Activated CD8-positive, alpha-beta memory T cell treated with anti-CD3 and anti-CD28 coated beads, Interleukin-2, amount 10 ng/mL, durations not matched to agents 7 days and 5 days (primary cell): ENCODE measurements around the gene MICOS13. TPM values are rescaled to one million over a fixed set of nuclear protein-coding genes. Genes with fewer than 3 reads are reported as not detected.

Experiments used
- ATAC-seq: fragments of 150-1000 bp; cut with Tn5 transposase; one replicate; pipeline ENCODE4 v1.10.0; 2021; ENCODE audit warnings: moderate library complexity
- CTCF ChIA-PET: fragments of 350-600 bp; sonication (Branson Sonifier 250); formaldehyde crosslinking; loops from one replicate; lab custom pipeline; 2021; ENCODE audit warnings: antibody characterized with exemption; lab: Charles Lee
- DNase-seq: peaks from one replicate; pipeline ENCODE4 v3.0.0-alpha.2; 2020
- H3K27ac Mint-ChIP-seq: one replicate; pipeline ENCODE4 v1.8.0; 2021; ENCODE audit warnings: mild to moderate bottlenecking, mixed read lengths
- H3K27me3 Mint-ChIP-seq: one replicate; pipeline ENCODE4 v1.8.0; 2021; ENCODE audit warnings: mixed read lengths
- H3K36me3 Mint-ChIP-seq: one replicate; pipeline ENCODE4 v1.8.0; 2021; ENCODE audit warnings: mild to moderate bottlenecking, mixed read lengths
- H3K4me1 Mint-ChIP-seq: one replicate; pipeline ENCODE4 v1.8.0; 2021; ENCODE audit warnings: mixed read lengths
- H3K4me3 Mint-ChIP-seq: one replicate; pipeline ENCODE4 v1.8.0; 2021; ENCODE audit warnings: mild to moderate bottlenecking, moderate library complexity, mixed read lengths
- H3K9me3 Mint-ChIP-seq: one replicate; pipeline ENCODE4 v1.8.0; 2022; ENCODE audit warnings: low read depth, mixed read lengths
- total RNA-seq, 2 experiments: library from RNA; stranded (reverse); gene quantifications; one replicate each; pipeline ENCODE4 v1.2.3, GENCODE V29; 2021

Gene MICOS13
- total RNA-seq, 2 experiments from 2014 or later, result 49.1 to 49.7 TPM

- CTCF ChIA-PET, result interaction anchor here (2.3 kb wide), 1 partner anchor 12 kb away, joined by 12 read pairs; the partner anchor contains the start of gene RPL36
- Mint-ChIP-seq H3K36me3 (peaks cover 7% of the 10 kb centered on the region), H3K4me1 (peaks cover 18% of the 10 kb centered on the region), H3K27ac (no peak overlapping the region), H3K4me3 (no peak overlapping the region), H3K9me3 (no peaks in the 10 kb centered on the region), H3K27me3 (no peaks in the 10 kb centered on the region)
- no peak for ATAC-seq
- DNase-seq, result no peak
Observed at GRCh38 chr19:5678071-5678718, 2.1 kb downstream of the MICOS13 start.

- CTCF ChIA-PET, result interaction anchor here (2.3 kb wide), 1 partner anchor 13 kb away, joined by 12 read pairs; the partner anchor contains the start of gene RPL36
- Mint-ChIP-seq H3K27me3 (no peaks in the 10 kb centered on the region), H3K36me3 (peaks cover 11% of the 10 kb centered on the region), H3K27ac (no peak overlapping the region), H3K4me3 (no peak overlapping the region), H3K9me3 (no peaks in the 10 kb centered on the region), H3K4me1 (peaks cover 18% of the 10 kb centered on the region)
- ATAC-seq (no peak), DNase-seq (no peak)
Observed at GRCh38 chr19:5677580-5677979, 2.7 kb downstream of the MICOS13 start.

- CTCF ChIA-PET, result no interaction called here
- Mint-ChIP-seq H3K4me1 (peaks cover 18% of the 10 kb centered on the region), H3K27ac (no peak overlapping the region), H3K27me3 (no peaks in the 10 kb centered on the region), H3K4me3 (no peak overlapping the region), H3K36me3 (peaks cover 11% of the 10 kb centered on the region), H3K9me3 (no peaks in the 10 kb centered on the region)
- ATAC-seq (no peak), DNase-seq (no peak)
Observed at GRCh38 chr19:5677136-5677535, 3.2 kb downstream of the MICOS13 start.

- DNase-seq, result no peak
- CTCF ChIA-PET, result interaction anchor here (1.1 kb wide), 1 partner anchor 36 kb away, joined by 3 read pairs; no protein-coding TSS in a partner anchor
- Mint-ChIP-seq H3K27me3 (no peaks in the 10 kb centered on the region), H3K4me3 (no peak overlapping the region), H3K27ac (no peak overlapping the region), H3K9me3 (no peaks in the 10 kb centered on the region), H3K4me1 (peaks cover 18% of the 10 kb centered on the region), H3K36me3 (peaks cover 11% of the 10 kb centered on the region)
- ATAC-seq, result no peak
Observed at GRCh38 chr19:5676772-5677105, 3.6 kb downstream of the MICOS13 start.

- no peak for ATAC-seq
- no peak overlapping the region for H3K27ac Mint-ChIP-seq
- CTCF ChIA-PET, result interaction anchor here (1.1 to 1.2 kb wide), 2 partner anchors 35 to 128 kb away, joined by 3 read pairs; partner anchors contain the start of gene NRTN
- no peak for DNase-seq
- H3K4me3 Mint-ChIP-seq, result no peak overlapping the region
- H3K9me3 Mint-ChIP-seq, result no peaks in the 10 kb centered on the region
- peaks cover 12% of the 10 kb centered on the region for H3K36me3 Mint-ChIP-seq
- H3K27me3 Mint-ChIP-seq, result no peaks in the 10 kb centered on the region
- peaks cover 14% of the 10 kb centered on the region for H3K4me1 Mint-ChIP-seq
Observed at GRCh38 chr19:5676105-5676771, 4.1 kb downstream of the MICOS13 start.

GRCh38 chr19:5674714-5675113 lies 5.6 kb downstream of the MICOS13 start:
- DNase-seq (no peak), ATAC-seq (no peak)
- H3K4me3 Mint-ChIP-seq, result no peak overlapping the region
- CTCF ChIA-PET, result interaction anchor here (1.2 kb wide), 1 partner anchor 10 kb away, joined by 3 read pairs; no protein-coding TSS in a partner anchor
- H3K27ac Mint-ChIP-seq, result no peak overlapping the region
- peaks cover 13% of the 10 kb centered on the region for H3K4me1 Mint-ChIP-seq
- no peaks in the 10 kb centered on the region for H3K9me3 Mint-ChIP-seq
- peaks cover 13% of the 10 kb centered on the region for H3K36me3 Mint-ChIP-seq
- no peaks in the 10 kb centered on the region for H3K27me3 Mint-ChIP-seq

GRCh38 chr19:5673752-5674151 lies 6.6 kb downstream of the MICOS13 start:
- H3K27ac Mint-ChIP-seq, result no peak overlapping the region
- CTCF ChIA-PET, result no interaction called here
- H3K9me3 Mint-ChIP-seq, result no peaks in the 10 kb centered on the region
- DNase-seq, result no peak
- H3K36me3 Mint-ChIP-seq, result peaks cover 20% of the 10 kb centered on the region
- H3K27me3 Mint-ChIP-seq, result no peaks in the 10 kb centered on the region
- no peak overlapping the region for H3K4me3 Mint-ChIP-seq
- no peak for ATAC-seq
- peaks cover 8% of the 10 kb centered on the region for H3K4me1 Mint-ChIP-seq

GRCh38 chr19:5672708-5673459 lies 7.4 kb downstream of the MICOS13 start:
- no peak overlapping the region for H3K27ac Mint-ChIP-seq
- no peak overlapping the region for H3K4me3 Mint-ChIP-seq
- H3K9me3 Mint-ChIP-seq, result no peaks in the 10 kb centered on the region
- CTCF ChIA-PET, result interaction anchor here (0.5 kb wide), 1 partner anchor 52 kb away, joined by 3 read pairs; no protein-coding TSS in a partner anchor
- ATAC-seq (no peak), DNase-seq (no peak)
- peaks cover 22% of the 10 kb centered on the region for H3K36me3 Mint-ChIP-seq
- peaks cover 8% of the 10 kb centered on the region for H3K4me1 Mint-ChIP-seq
- no peaks in the 10 kb centered on the region for H3K27me3 Mint-ChIP-seq

GRCh38 chr19:5671600-5671999 lies 8.7 kb downstream of the MICOS13 start:
- peaks cover 31% of the 10 kb centered on the region for H3K36me3 Mint-ChIP-seq
- no peaks in the 10 kb centered on the region for H3K27me3 Mint-ChIP-seq
- no peaks in the 10 kb centered on the region for H3K9me3 Mint-ChIP-seq
- ATAC-seq, result no peak
- CTCF ChIA-PET, result interaction anchor here (3.2 kb wide), 1 partner anchor 15 kb away, joined by 10 read pairs; no protein-coding TSS in a partner anchor
- H3K4me1 Mint-ChIP-seq, result peaks cover 8% of the 10 kb centered on the region
- H3K4me3 Mint-ChIP-seq, result no peak overlapping the region
- H3K27ac Mint-ChIP-seq, result no peak overlapping the region
- DNase-seq, result no peak

- peak; percentile 20 for ATAC-seq
- H3K36me3 Mint-ChIP-seq, result peaks cover 48% of the 10 kb centered on the region
Observed at GRCh38 chr19:5669212-5669611, 11.1 kb downstream of the MICOS13 start.

GRCh38 chr19:5667751-5668271 lies 12.5 kb downstream of the MICOS13 start:
- CTCF ChIA-PET, result interaction anchor here (2.0 kb wide), 1 partner anchor 19 kb away, joined by 6 read pairs; no protein-coding TSS in a partner anchor
- Mint-ChIP-seq H3K27ac (no peak overlapping the region), H3K4me3 (no peak overlapping the region), H3K4me1 (peaks cover 27% of the 10 kb centered on the region), H3K27me3 (no peaks in the 10 kb centered on the region), H3K9me3 (no peaks in the 10 kb centered on the region), H3K36me3 (peaks cover 50% of the 10 kb centered on the region)
- DNase-seq (no peak), ATAC-seq (no peak)

More at GRCh38 chr19:5669212-5669611, 11.1 kb downstream of the MICOS13 start:
- CTCF ChIA-PET, result interaction anchor here (3.2 kb wide), 1 partner anchor 18 kb away, joined by 10 read pairs; no protein-coding TSS in a partner anchor
- no peak overlapping the region for H3K27ac Mint-ChIP-seq
- DNase-seq, result no peak
- no peaks in the 10 kb centered on the region for H3K9me3 Mint-ChIP-seq
- no peak overlapping the region for H3K4me3 Mint-ChIP-seq
- H3K4me1 Mint-ChIP-seq, result peaks cover 26% of the 10 kb centered on the region
- no peaks in the 10 kb centered on the region for H3K27me3 Mint-ChIP-seq

GRCh38 chr19:5666921-5667610 lies 13.2 kb downstream of the MICOS13 start:
- H3K27ac Mint-ChIP-seq, result no peak overlapping the region
- peaks cover 50% of the 10 kb centered on the region for H3K36me3 Mint-ChIP-seq
- ATAC-seq (no peak), DNase-seq (no peak)
- CTCF ChIA-PET, result interaction anchor here (2.0 kb wide), 1 partner anchor 20 kb away, joined by 6 read pairs; no protein-coding TSS in a partner anchor
- no peak overlapping the region for H3K4me3 Mint-ChIP-seq
- no peaks in the 10 kb centered on the region for H3K27me3 Mint-ChIP-seq
- no peaks in the 10 kb centered on the region for H3K9me3 Mint-ChIP-seq
- H3K4me1 Mint-ChIP-seq, result peaks cover 27% of the 10 kb centered on the region
